Parathyroid adenoma (tissue), 2 donors: ENCODE results near the gene ZNF831.

Source experiments
- H2AFZ ChIP-seq: fragments of 300-600 bp; sonication (generic); one replicate; pipeline ENCODE4 v1.7.0; 2017; ENCODE audit warnings: antibody characterized with exemption, mild to moderate bottlenecking
- H3K27ac ChIP-seq: fragments of 300-600 bp; sonication (generic); one replicate; pipeline ENCODE4 v1.7.0; 2017
- H3K27me3 ChIP-seq: fragments of 300-600 bp; sonication (generic); one replicate; pipeline ENCODE4 v1.7.0; 2017; ENCODE audit warnings: low read length; ENCODE audit not compliant: control insufficient read depth, insufficient read depth
- H3K36me3 ChIP-seq: fragments of 300-600 bp; sonication (generic); one replicate; pipeline ENCODE4 v1.7.0; 2017; ENCODE audit warnings: low read length; ENCODE audit not compliant: control insufficient read depth, insufficient read depth
- H3K4me1 ChIP-seq: fragments of 300-600 bp; sonication (generic); one replicate; pipeline ENCODE4 v1.7.0; 2017; ENCODE audit warnings: control low read depth
- H3K4me2 ChIP-seq: fragments of 300-600 bp; sonication (generic); one replicate; pipeline ENCODE4 v1.7.0; 2017; ENCODE audit warnings: low read length
- H3K4me3 ChIP-seq: fragments of 300-600 bp; sonication (generic); one replicate; pipeline ENCODE4 v1.7.0; 2017; ENCODE audit warnings: low read depth, low read length
- H3K79me2 ChIP-seq: fragments of 300-600 bp; sonication (generic); one replicate; pipeline ENCODE4 v1.7.0; 2017; ENCODE audit warnings: control low read depth
- H3K9ac ChIP-seq: fragments of 300-600 bp; sonication (generic); one replicate; pipeline ENCODE4 v1.7.0; 2017; ENCODE audit warnings: mild to moderate bottlenecking
- H3K9me3 ChIP-seq: fragments of 300-600 bp; sonication (generic); one replicate; pipeline ENCODE4 v1.7.0; 2017; ENCODE audit warnings: low read length; ENCODE audit not compliant: control insufficient read depth
- CTCF ChIP-seq: fragments of 300-600 bp; sonication (generic); IDR thresholded peaks from one replicate; pipeline ENCODE4 v1.7.0; 2017; ENCODE audit warnings: antibody characterized with exemption, mild to moderate bottlenecking
- donor health status: primary hyperparathyroidism.

ZNF831 gene

GRCh38 chr20:59170406-59171349, 7.1 kb downstream of the ZNF831 start:
- H3K36me3 ChIP-seq: no peaks in the 10 kb centered on the region
- no peaks in the 10 kb centered on the region for H3K79me2 ChIP-seq
- no peaks in the 10 kb centered on the region for H3K27me3 ChIP-seq
- no peak for TF ChIP-seq CTCF
- no peak overlapping the region for H2AFZ ChIP-seq
- no peak overlapping the region for H3K4me2 ChIP-seq
- no peak overlapping the region for H3K4me3 ChIP-seq
- no peaks in the 10 kb centered on the region for H3K9me3 ChIP-seq
- H3K4me1 ChIP-seq: no peaks in the 10 kb centered on the region
- H3K9ac ChIP-seq: no peak overlapping the region
- H3K27ac ChIP-seq: no peak overlapping the region

- Histone ChIP-seq H3K4me2 (no peak overlapping the region), H3K36me3 (no peaks in the 10 kb centered on the region), H3K27ac (no peak overlapping the region), H3K9me3 (no peaks in the 10 kb centered on the region), H3K79me2 (no peaks in the 10 kb centered on the region), H3K27me3 (no peaks in the 10 kb centered on the region), H2AFZ (no peak overlapping the region), H3K9ac (no peak overlapping the region), H3K4me3 (no peak overlapping the region), H3K4me1 (no peaks in the 10 kb centered on the region)
- no peak for TF ChIP-seq CTCF
These were observed 8.4 kb downstream of the ZNF831 start for GRCh38 chr20:59171986-59172385.

- Histone ChIP-seq H3K4me3 (no peak overlapping the region), H3K36me3 (no peaks in the 10 kb centered on the region), H3K79me2 (no peaks in the 10 kb centered on the region), H2AFZ (no peak overlapping the region), H3K27me3 (no peaks in the 10 kb centered on the region), H3K27ac (no peak overlapping the region), H3K9me3 (no peaks in the 10 kb centered on the region), H3K9ac (no peak overlapping the region), H3K4me1 (no peaks in the 10 kb centered on the region), H3K4me2 (no peak overlapping the region)
- no peak for TF ChIP-seq CTCF
These were observed 10.4 kb downstream of the ZNF831 start for GRCh38 chr20:59173938-59174491.

- Histone ChIP-seq H3K9ac (no peak overlapping the region), H3K27ac (no peak overlapping the region), H3K4me2 (no peak overlapping the region), H3K79me2 (no peaks in the 10 kb centered on the region), H3K4me3 (no peak overlapping the region), H3K36me3 (no peaks in the 10 kb centered on the region), H3K9me3 (no peaks in the 10 kb centered on the region), H3K4me1 (no peaks in the 10 kb centered on the region), H2AFZ (no peak overlapping the region), H3K27me3 (no peaks in the 10 kb centered on the region)
- no peak for TF ChIP-seq CTCF
These were observed 11.4 kb downstream of the ZNF831 start for GRCh38 chr20:59175002-59175401.
